ENCODE measurements around the gene TLR9.
"Not testable (repeated sequence)": the region's sequence is repeated elsewhere in the genome, so short reads cannot be mapped to it uniquely, and the experiment has no call there.

- not testable (repeated sequence) for TF ChIP-seq CTCF (IDR thresholded peaks at IDR 0.05; ENCODE audit: borderline replicate concordance, extremely low read depth, low read length, poor library complexity, severe bottlenecking); EZH2 (IDR thresholded peaks at IDR 0.05; ENCODE audit: borderline replicate concordance, low read depth, low read length, severe bottlenecking)
These were observed 49.3 kb upstream of the TLR9 start for GRCh38 chr3:52274781-52275180.

Measured in DND-41 (cell line).